Measurements from ENCODE around the gene ZNF488. TPM values are rescaled to one million over a fixed set of nuclear protein-coding genes. Genes with fewer than 3 reads are reported as not detected.

ZNF488 gene
- total and polyA plus RNA-seq, 7 donors: 0.16 to 0.82 (median 0.65) TPM; not detected in 3

DNA sequence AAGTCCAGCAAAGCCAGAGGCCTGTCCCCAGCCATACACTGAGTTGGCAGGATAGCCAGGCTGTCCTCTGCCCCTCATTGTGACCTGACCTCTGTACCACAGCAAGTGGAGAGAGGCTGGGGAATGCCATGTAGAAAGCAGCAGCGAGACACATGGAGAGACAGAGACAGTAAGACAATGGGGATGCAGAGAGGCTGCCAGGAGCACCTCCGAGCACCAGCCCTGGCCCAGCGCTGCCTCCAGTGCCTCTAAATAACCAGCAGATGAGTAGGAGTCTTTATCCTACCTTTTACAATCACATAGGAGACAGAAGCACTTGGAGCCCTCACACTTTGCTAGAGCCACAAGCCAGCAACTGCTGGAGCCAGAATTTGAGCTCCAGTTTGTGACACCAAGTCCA, 53.7 kb downstream of the ZNF488 start:
- Histone ChIP-seq H3K27me3 (no peaks in the 10 kb centered on the region), H3K4me3 (no peak overlapping the region), H3K27ac (no peak overlapping the region), H3K9me3 (no peaks in the 10 kb centered on the region), H3K4me1 (no peaks in the 10 kb centered on the region), H3K36me3 (no peaks in the 10 kb centered on the region)
- intact Hi-C loops (cut with DNase I): no loop called here
- no peak for DNase-seq
- 38 to 80% methylated on average over 3 of the region's 3 CpGs for WGBS, 2 donors
- TF ChIP-seq CTCF (IDR thresholded peaks at IDR 0.05) (no peak), POLR2AphosphoS5 (IDR thresholded peaks at IDR 0.05) (no peak), EP300 (IDR thresholded peaks at IDR 0.05) (no peak), POLR2A (IDR thresholded peaks at IDR 0.05) (no peak)

- no peak for TF ChIP-seq POLR2A (IDR thresholded peaks at IDR 0.05)
- TF ChIP-seq EP300 (IDR thresholded peaks at IDR 0.05): no peak
- Histone ChIP-seq H3K9me3 (no peaks in the 10 kb centered on the region), H3K4me3 (no peak overlapping the region), H3K27me3 (no peaks in the 10 kb centered on the region), H3K36me3 (no peaks in the 10 kb centered on the region), H3K27ac (no peak overlapping the region), H3K4me1 (no peaks in the 10 kb centered on the region)
- intact Hi-C loops (cut with DNase I): no loop called here
- 83 to 91% methylated on average over 4 of the region's 4 CpGs for WGBS, 2 donors
- DNase-seq: no peak
Measured at GRCh38 chr10:47329855-47330254, 54.2 kb downstream of the ZNF488 start.

- no peaks in the 10 kb centered on the region for H3K9me3 ChIP-seq
- intact Hi-C loops (cut with DNase I): no loop called here
- no peaks in the 10 kb centered on the region for H3K27me3 ChIP-seq
- H3K4me3 ChIP-seq: no peak overlapping the region
- no peaks in the 10 kb centered on the region for H3K4me1 ChIP-seq
- no peak overlapping the region for H3K27ac ChIP-seq
- no peak for TF ChIP-seq CTCF (IDR thresholded peaks at IDR 0.05)
- TF ChIP-seq POLR2AphosphoS5 (IDR thresholded peaks at IDR 0.05): no peak
- TF ChIP-seq POLR2A (IDR thresholded peaks at IDR 0.05): no peak
- no peak for TF ChIP-seq EP300 (IDR thresholded peaks at IDR 0.05)
- WGBS, 2 donors: 88 to 91% methylated on average over 11 of the region's 11 CpGs
- DNase-seq: no peak
- no peaks in the 10 kb centered on the region for H3K36me3 ChIP-seq
Measured at GRCh38 chr10:47326927-47327330, 57.2 kb downstream of the ZNF488 start.

- TF ChIP-seq CTCF (IDR thresholded peaks at IDR 0.05): no peak
- TF ChIP-seq POLR2AphosphoS5 (IDR thresholded peaks at IDR 0.05): no peak
- no peak for TF ChIP-seq POLR2A (IDR thresholded peaks at IDR 0.05)
- no peak for TF ChIP-seq EP300 (IDR thresholded peaks at IDR 0.05)
- Histone ChIP-seq H3K4me1 (no peaks in the 10 kb centered on the region), H3K27ac (no peak overlapping the region), H3K9me3 (no peaks in the 10 kb centered on the region), H3K4me3 (no peak overlapping the region), H3K27me3 (no peaks in the 10 kb centered on the region), H3K36me3 (no peaks in the 10 kb centered on the region)
- 65 to 76% methylated on average over 5 of the region's 5 CpGs for WGBS, 2 donors
- no peak for DNase-seq
- intact Hi-C loops (cut with DNase I): no loop called here
Measured at GRCh38 chr10:47326306-47326926, 57.7 kb downstream of the ZNF488 start.

- Histone ChIP-seq H3K4me1 (no peaks in the 10 kb centered on the region), H3K27me3 (no peaks in the 10 kb centered on the region), H3K4me3 (no peak overlapping the region), H3K27ac (no peak overlapping the region), H3K36me3 (no peaks in the 10 kb centered on the region), H3K9me3 (no peaks in the 10 kb centered on the region)
- intact Hi-C loops (cut with DNase I): no loop called here
- 95% methylated on average over 30 of the region's 30 CpGs for WGBS, 2 donors
- TF ChIP-seq POLR2AphosphoS5 (IDR thresholded peaks at IDR 0.05) (no peak), CTCF (IDR thresholded peaks at IDR 0.05) (no peak), POLR2A (IDR thresholded peaks at IDR 0.05) (no peak), EP300 (IDR thresholded peaks at IDR 0.05) (no peak)
- DNase-seq: no peak
Measured at GRCh38 chr10:47325303-47326291, 58.5 kb downstream of the ZNF488 start.
